H9 (cell line): ENCODE results near the gene BCAR1. TPM values are rescaled to one million over a fixed set of nuclear protein-coding genes. Genes with fewer than 3 reads are reported as not detected.

Source experiments
- DNase-seq: peaks from one replicate; pipeline ENCODE4 v3.0.0-alpha.2; 2017
- H2AFZ ChIP-seq: one replicate; pipeline ENCODE4 v1.6.1; 2013; ENCODE audit warnings: mild to moderate bottlenecking, low read length, control low read depth, moderate library complexity
- H2AK5ac ChIP-seq: 2 replicates; pipeline ENCODE4 v1.6.1; 2013; ENCODE audit warnings: low read length, control low read depth, mixed read lengths; ENCODE audit not compliant: insufficient read length
- H2BK120ac ChIP-seq: one replicate; pipeline ENCODE4 v1.6.1; 2013; ENCODE audit warnings: low read depth, mild to moderate bottlenecking, low read length, control low read depth, inconsistent platforms; ENCODE audit not compliant: poor library complexity, severe bottlenecking
- H2BK12ac ChIP-seq: 2 replicates; pipeline ENCODE4 v1.6.1; 2013; ENCODE audit warnings: low read length, control low read depth, mixed read lengths, low read depth; ENCODE audit not compliant: insufficient read length
- H2BK15ac ChIP-seq: 2 replicates; pipeline ENCODE4 v1.6.1; 2013; ENCODE audit warnings: low read depth, low read length, control low read depth
- H2BK20ac ChIP-seq: one replicate; pipeline ENCODE4 v1.6.1; 2013; ENCODE audit warnings: low read depth, mild to moderate bottlenecking, low read length, control low read depth, inconsistent platforms; ENCODE audit not compliant: poor library complexity, severe bottlenecking
- H2BK5ac ChIP-seq: 2 replicates; pipeline ENCODE4 v1.6.1; 2013; ENCODE audit warnings: low read length, control low read depth, mixed read lengths; ENCODE audit not compliant: insufficient read length
- H3K14ac ChIP-seq: 2 replicates; pipeline ENCODE4 v1.6.1; 2013; ENCODE audit warnings: low read length, control low read depth; ENCODE audit not compliant: insufficient read depth
- H3K18ac ChIP-seq: 2 replicates; pipeline ENCODE4 v1.6.1; 2013; ENCODE audit warnings: low read depth, mild to moderate bottlenecking, mixed read lengths, low read length, control low read depth; ENCODE audit not compliant: insufficient read length
- H3K23ac ChIP-seq: 2 replicates; pipeline ENCODE4 v1.6.1; 2013; ENCODE audit warnings: low read length, control low read depth, mixed read lengths, low read depth; ENCODE audit not compliant: insufficient read length
- H3K23me2 ChIP-seq: 2 replicates; pipeline ENCODE4 v1.6.1; 2013; ENCODE audit warnings: low read depth, mild to moderate bottlenecking, mixed read lengths, low read length, control low read depth; ENCODE audit not compliant: insufficient read length, poor library complexity, severe bottlenecking
- H3K27ac ChIP-seq: 2 replicates; pipeline ENCODE4 v1.5.1; 2013; ENCODE audit warnings: low read length, control low read depth, mixed read lengths, low read depth; ENCODE audit not compliant: insufficient read length
- H3K27me3 ChIP-seq: 2 replicates; pipeline ENCODE4 v1.6.1; 2013; ENCODE audit warnings: low read length, control low read depth, inconsistent platforms; ENCODE audit not compliant: insufficient read depth
- H3K4ac ChIP-seq: 2 replicates; pipeline ENCODE4 v1.6.1; 2013; ENCODE audit warnings: low read depth, mild to moderate bottlenecking, control low read depth, inconsistent platforms, low read length, moderate library complexity
- H3K4me1 ChIP-seq: 2 replicates; pipeline ENCODE4 v1.6.1; 2013; ENCODE audit warnings: low read length, control low read depth, inconsistent platforms; ENCODE audit not compliant: insufficient read depth
- H3K4me2 ChIP-seq: 2 replicates; pipeline ENCODE4 v1.6.1; 2013; ENCODE audit warnings: low read length, control low read depth, mixed read lengths; ENCODE audit not compliant: insufficient read length, insufficient read depth
- H3K56ac ChIP-seq: 2 replicates; pipeline ENCODE4 v1.6.1; 2013; ENCODE audit warnings: low read depth, mild to moderate bottlenecking, mixed read lengths, low read length, control low read depth; ENCODE audit not compliant: insufficient read length
- H3K79me1 ChIP-seq: 2 replicates; pipeline ENCODE4 v1.6.1; 2013; ENCODE audit warnings: low read depth, mild to moderate bottlenecking, moderate library complexity, low read length, control low read depth, inconsistent platforms; ENCODE audit not compliant: insufficient read depth, poor library complexity, severe bottlenecking
- H3K79me2 ChIP-seq: 2 replicates; pipeline ENCODE4 v1.6.1; 2013; ENCODE audit warnings: low read length, control low read depth, inconsistent platforms; ENCODE audit not compliant: insufficient read depth
- H3K9ac ChIP-seq: 2 replicates; pipeline ENCODE4 v1.6.1; 2013; ENCODE audit warnings: low read length, control low read depth, mixed read lengths; ENCODE audit not compliant: insufficient read length; ENCODE audit errors: extremely low read depth
- H3K9me3 ChIP-seq: one replicate; pipeline ENCODE4 v1.6.1; 2013; ENCODE audit warnings: low read depth, low read length, inconsistent platforms; ENCODE audit not compliant: control insufficient read depth
- H3T11ph ChIP-seq: one replicate; pipeline ENCODE4 v1.6.1; 2013; ENCODE audit warnings: mild to moderate bottlenecking, low read length, control low read depth, inconsistent platforms
- H4K20me1 ChIP-seq: one replicate; pipeline ENCODE4 v1.6.1; 2013; ENCODE audit not compliant: control insufficient read depth, insufficient read length, insufficient read depth
- H4K5ac ChIP-seq: 2 replicates; pipeline ENCODE4 v1.6.1; 2013; ENCODE audit warnings: low read depth, mild to moderate bottlenecking, mixed read lengths, low read length, control low read depth; ENCODE audit not compliant: insufficient read length
- H4K8ac ChIP-seq: replicated peaks from 2 replicates; pipeline ENCODE4 v1.6.1; 2013; ENCODE audit warnings: low read length, control low read depth, mixed read lengths, low read depth; ENCODE audit not compliant: insufficient read length
- H4K91ac ChIP-seq: 2 replicates; pipeline ENCODE4 v1.6.1; 2013; ENCODE audit warnings: low read depth, mild to moderate bottlenecking, moderate library complexity, mixed read lengths, low read length, control low read depth; ENCODE audit not compliant: insufficient read length
- H3K27ac Mint-ChIP-seq, 3 experiments: 2 replicates in 2 of 3; 3 replicates in 1 of 3; pipeline ENCODE4 v1.8.0; 2020 to 2021; ENCODE audit warnings: mixed read lengths in 3 of 3, mild to moderate bottlenecking in 1 of 3, moderate library complexity in 1 of 3
- H3K27me3 Mint-ChIP-seq: 2 replicates; pipeline ENCODE4 v1.8.0; 2021; ENCODE audit warnings: low read depth, mild to moderate bottlenecking, moderate library complexity, mixed read lengths
- H3K36me3 Mint-ChIP-seq, 3 experiments: 2 replicates in 2 of 3; 3 replicates in 1 of 3; pipeline ENCODE4 v1.8.0; 2020 to 2021; ENCODE audit warnings: low read depth in 3 of 3, mixed read lengths in 3 of 3; ENCODE audit not compliant: insufficient read depth in 1 of 3
- H3K4me1 Mint-ChIP-seq, 2 experiments: 2 replicates each; pipeline ENCODE4 v1.8.0; 2020; ENCODE audit warnings: mixed read lengths in 2 of 2
- H3K4me3 Mint-ChIP-seq, 2 experiments: 2 replicates in 1 of 2; 3 replicates in 1 of 2; pipeline ENCODE4 v1.8.0; 2020 to 2021; ENCODE audit warnings: mild to moderate bottlenecking in 2 of 2, mixed read lengths in 2 of 2, moderate library complexity in 1 of 2
- H3K9me3 Mint-ChIP-seq, 2 experiments: 2 replicates in 1 of 2; 3 replicates in 1 of 2; pipeline ENCODE4 v1.8.0; 2020; ENCODE audit warnings: mild to moderate bottlenecking in 2 of 2, mixed read lengths in 2 of 2, moderate library complexity in 1 of 2
- WGBS: extraction: QIAGEN DNeasy Blood & Tissue Kit; methylation state at CpG from one replicate; pipeline ENCODE4 v1.1.7; 2013; ENCODE audit warnings: missing lambda C conversion rate, low lambda C conversion rate, mixed read lengths; ENCODE audit not compliant: insufficient read length; ENCODE audit errors: extremely low coverage; 5-methylcytosine and 5-hydroxymethylcytosine counted together
- total RNA-seq: library from RNA; stranded (reverse); gene quantifications from 2 replicates; pipeline ENCODE4 v1.2.1, GENCODE V29; 2021
- TF ChIP-seq, protein P1 (sequence below): fragments of 200-600 bp; sonication (generic); conservative IDR thresholded peaks from 3 replicates; pipeline ENCODE4 v1.8.0; 2021; ENCODE audit warnings: antibody characterized with exemption, mild to moderate bottlenecking

BCAR1 gene
- total RNA-seq, 1 experiment from 2014 or later = 97.1 TPM

- WGBS = no CpG with 5 or more reads among the region's 7 CpGs
- Histone ChIP-seq H2AK5ac (no peak overlapping the region), H3T11ph (no peak overlapping the region), H3K18ac (no peak overlapping the region), H3K27me3 (no peaks in the 10 kb centered on the region), H3K27ac (no peak overlapping the region), H3K23ac (no peak overlapping the region), H3K56ac (no peak overlapping the region), H2BK120ac (no peak overlapping the region), H3K9ac (no peak overlapping the region), H4K91ac (no peak overlapping the region), H2AFZ (no peak overlapping the region), H3K4ac (no peak overlapping the region), H3K14ac (no peak overlapping the region), H4K8ac (no peak overlapping the region), H2BK20ac (no peak overlapping the region), H4K5ac (no peak overlapping the region), H3K4me2 (no peak overlapping the region), H2BK15ac (no peak overlapping the region), H3K79me2 (peaks cover 1% of the 10 kb centered on the region; the same call in 1 of the 2 replicates), H3K9me3 (no peaks in the 10 kb centered on the region), H2BK12ac (no peak overlapping the region), H3K23me2 (no peaks in the 10 kb centered on the region), H3K79me1 (no peaks in the 10 kb centered on the region), H4K20me1 (no peaks in the 10 kb centered on the region), H3K4me1 (no peaks in the 10 kb centered on the region), H2BK5ac (no peak overlapping the region)
- Mint-ChIP-seq H3K27ac (peak overlapping the region in 1 of 3 experiments; percentile 78; a peak in 1 of 7 replicates), H3K4me1 (peaks cover 0 to 5% of the 10 kb centered on the region in 2 experiments; a peak in 3 of 4 replicates), H3K4me3 (no peak overlapping the region), H3K9me3 (no peaks in the 10 kb centered on the region; a peak in 1 of 5 replicates), H3K27me3 (no peaks in the 10 kb centered on the region), H3K36me3 (peaks cover 28 to 66% (median 58%) of the 10 kb centered on the region in 3 experiments; a peak in 6 of 7 replicates)
- no peak for DNase-seq
- TF ChIP-seq, protein P1, sequence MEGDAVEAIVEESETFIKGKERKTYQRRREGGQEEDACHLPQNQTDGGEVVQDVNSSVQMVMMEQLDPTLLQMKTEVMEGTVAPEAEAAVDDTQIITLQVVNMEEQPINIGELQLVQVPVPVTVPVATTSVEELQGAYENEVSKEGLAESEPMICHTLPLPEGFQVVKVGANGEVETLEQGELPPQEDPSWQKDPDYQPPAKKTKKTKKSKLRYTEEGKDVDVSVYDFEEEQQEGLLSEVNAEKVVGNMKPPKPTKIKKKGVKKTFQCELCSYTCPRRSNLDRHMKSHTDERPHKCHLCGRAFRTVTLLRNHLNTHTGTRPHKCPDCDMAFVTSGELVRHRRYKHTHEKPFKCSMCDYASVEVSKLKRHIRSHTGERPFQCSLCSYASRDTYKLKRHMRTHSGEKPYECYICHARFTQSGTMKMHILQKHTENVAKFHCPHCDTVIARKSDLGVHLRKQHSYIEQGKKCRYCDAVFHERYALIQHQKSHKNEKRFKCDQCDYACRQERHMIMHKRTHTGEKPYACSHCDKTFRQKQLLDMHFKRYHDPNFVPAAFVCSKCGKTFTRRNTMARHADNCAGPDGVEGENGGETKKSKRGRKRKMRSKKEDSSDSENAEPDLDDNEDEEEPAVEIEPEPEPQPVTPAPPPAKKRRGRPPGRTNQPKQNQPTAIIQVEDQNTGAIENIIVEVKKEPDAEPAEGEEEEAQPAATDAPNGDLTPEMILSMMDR = no peak
Observed at GRCh38 chr16:75233611-75233938, 17.8 kb downstream of the BCAR1 start.
